Measurements from ENCODE around the gene PGA4. TPM values are rescaled to one million over a fixed set of nuclear protein-coding genes. Genes with fewer than 3 reads are reported as not detected.

The PGA4 gene
- total RNA-seq, 6 donors from 2014 or later, result 0.14 to 0.44 TPM; not detected in 4

DNA sequence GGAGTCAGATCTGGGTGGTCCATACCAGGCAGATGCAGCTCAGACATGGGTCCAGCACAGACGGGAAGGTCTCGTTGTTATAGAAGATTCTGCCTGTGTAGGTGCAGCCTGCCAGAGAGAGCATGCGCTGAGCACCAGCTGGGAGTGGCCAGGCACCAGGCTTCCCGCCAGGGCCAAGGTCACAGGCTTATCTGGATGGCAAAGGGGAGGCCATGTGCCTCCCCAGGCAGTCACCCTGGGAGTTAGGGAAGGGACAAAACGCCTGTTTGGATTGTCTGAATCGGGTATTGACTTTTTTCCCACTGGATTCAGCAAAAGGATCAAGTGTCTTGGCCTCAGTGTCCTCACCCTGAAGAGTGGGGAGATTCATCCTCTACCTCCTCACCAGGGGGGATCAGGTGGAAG lies 45.3 kb downstream of the PGA4 start:
- Histone ChIP-seq H3K36me3 (no peaks in the 10 kb centered on the region), H3K9me3 (no peaks in the 10 kb centered on the region), H3K4me3 (no peak overlapping the region), H3K27me3 (no peaks in the 10 kb centered on the region), H3K4me1 (no peaks in the 10 kb centered on the region), H3K27ac (no peak overlapping the region)
- 72% methylated on average over 3 to 6 of the region's 6 CpGs for whole genome bisulfite sequencing, 2 donors
- DNase-seq (peak in 1 of 2 donors; percentile 47), ATAC-seq (ENCODE audit: low FRiP score in 2 of 2) (peak; percentile 6 to 16)
- TF ChIP-seq POLR2AphosphoS5 (IDR thresholded peaks at IDR 0.05) (no peak), EP300 (IDR thresholded peaks at IDR 0.05) (no peak), POLR2A (IDR thresholded peaks at IDR 0.05) (no peak)
- TF ChIP-seq, protein P1, sequence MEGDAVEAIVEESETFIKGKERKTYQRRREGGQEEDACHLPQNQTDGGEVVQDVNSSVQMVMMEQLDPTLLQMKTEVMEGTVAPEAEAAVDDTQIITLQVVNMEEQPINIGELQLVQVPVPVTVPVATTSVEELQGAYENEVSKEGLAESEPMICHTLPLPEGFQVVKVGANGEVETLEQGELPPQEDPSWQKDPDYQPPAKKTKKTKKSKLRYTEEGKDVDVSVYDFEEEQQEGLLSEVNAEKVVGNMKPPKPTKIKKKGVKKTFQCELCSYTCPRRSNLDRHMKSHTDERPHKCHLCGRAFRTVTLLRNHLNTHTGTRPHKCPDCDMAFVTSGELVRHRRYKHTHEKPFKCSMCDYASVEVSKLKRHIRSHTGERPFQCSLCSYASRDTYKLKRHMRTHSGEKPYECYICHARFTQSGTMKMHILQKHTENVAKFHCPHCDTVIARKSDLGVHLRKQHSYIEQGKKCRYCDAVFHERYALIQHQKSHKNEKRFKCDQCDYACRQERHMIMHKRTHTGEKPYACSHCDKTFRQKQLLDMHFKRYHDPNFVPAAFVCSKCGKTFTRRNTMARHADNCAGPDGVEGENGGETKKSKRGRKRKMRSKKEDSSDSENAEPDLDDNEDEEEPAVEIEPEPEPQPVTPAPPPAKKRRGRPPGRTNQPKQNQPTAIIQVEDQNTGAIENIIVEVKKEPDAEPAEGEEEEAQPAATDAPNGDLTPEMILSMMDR (IDR thresholded peaks at IDR 0.05), result no peak

DNA sequence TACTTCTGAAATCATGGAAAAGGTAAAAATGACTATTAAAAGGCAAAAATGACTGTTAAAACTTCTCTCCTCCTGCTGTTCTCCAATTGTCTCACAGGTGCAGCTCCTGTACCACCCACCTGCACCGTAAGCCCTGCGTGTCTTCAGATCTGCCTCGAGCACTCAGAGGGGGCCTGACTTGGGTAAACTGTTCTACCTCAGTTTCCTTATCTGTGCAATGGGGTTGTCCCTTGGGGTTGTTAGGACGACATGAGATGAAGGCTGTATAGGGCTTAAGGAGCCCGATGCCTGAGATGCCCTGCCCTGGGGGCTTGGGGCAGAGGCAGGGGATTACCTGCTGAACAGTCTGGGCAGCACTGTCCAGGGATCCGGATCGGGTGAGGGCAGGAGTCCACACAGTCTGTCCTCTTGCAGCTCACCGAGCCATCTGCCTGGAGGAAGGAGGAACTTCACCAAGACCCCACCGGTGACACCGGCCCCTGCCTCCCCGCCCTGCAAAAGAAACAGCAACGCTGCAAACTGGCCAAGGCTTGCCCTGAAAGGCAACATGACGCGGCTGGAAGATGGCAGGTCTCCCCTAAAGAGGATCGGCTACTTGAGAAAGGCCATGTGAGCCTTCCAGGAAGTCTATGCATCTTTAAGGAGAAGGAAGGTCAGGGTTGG lies 46.6 kb downstream of the PGA4 start:
- H3K36me3 ChIP-seq, result no peaks in the 10 kb centered on the region
- TF ChIP-seq POLR2AphosphoS5 (IDR thresholded peaks at IDR 0.05), result no peak
- TF ChIP-seq EP300 (IDR thresholded peaks at IDR 0.05), result no peak
- no peak for TF ChIP-seq POLR2A (IDR thresholded peaks at IDR 0.05)
- TF ChIP-seq, protein P1 (IDR thresholded peaks at IDR 0.05), result no peak
- no peak overlapping the region for H3K27ac ChIP-seq
- H3K4me3 ChIP-seq, result no peak overlapping the region
- no peaks in the 10 kb centered on the region for H3K9me3 ChIP-seq
- peak in 1 of 2 donors; percentile 52 for DNase-seq
- H3K27me3 ChIP-seq, result no peaks in the 10 kb centered on the region
- H3K4me1 ChIP-seq, result no peaks in the 10 kb centered on the region
- no peak for ATAC-seq (ENCODE audit: low FRiP score in 2 of 2)
- WGBS, 2 donors, result 90 to 93% methylated on average over 7 to 13 of the region's 15 CpGs

DNA sequence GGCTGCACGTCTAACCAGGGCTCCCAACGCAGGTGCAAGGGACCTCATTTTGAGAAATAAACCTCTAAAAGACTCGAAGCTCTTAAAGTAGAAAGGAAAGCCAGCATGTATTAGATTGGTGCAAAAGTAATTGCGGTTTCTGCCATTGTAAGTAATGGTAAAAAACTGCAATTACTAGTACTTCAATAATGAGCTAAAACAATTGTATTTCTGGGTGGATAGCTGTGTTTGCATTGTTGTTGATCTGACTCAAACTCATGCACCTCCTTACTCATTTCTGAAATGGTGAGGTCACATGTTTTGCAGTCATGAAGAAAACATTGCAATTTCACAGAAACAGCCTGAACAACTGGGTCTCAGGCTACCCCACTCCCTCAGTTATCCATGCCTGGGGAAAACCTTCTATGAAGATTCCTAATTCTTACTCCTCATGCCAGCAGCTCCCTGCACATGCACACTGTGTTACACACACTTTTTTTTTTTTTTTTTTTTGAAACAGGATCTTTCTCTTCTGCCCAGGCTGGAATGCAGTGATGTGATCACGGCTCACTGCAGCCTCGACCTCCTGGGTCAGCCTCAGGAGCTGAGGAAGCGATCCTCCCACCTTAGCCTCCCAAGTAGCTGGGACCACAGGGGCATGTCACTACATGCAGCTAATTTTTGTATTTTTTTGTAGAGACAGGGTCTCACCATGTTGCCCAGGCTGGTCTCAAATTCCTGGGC lies 48.4 kb downstream of the PGA4 start:
- 89 to 90% methylated on average over 7 of the region's 7 CpGs for WGBS, 2 donors
- Histone ChIP-seq H3K36me3 (no peaks in the 10 kb centered on the region), H3K27me3 (no peaks in the 10 kb centered on the region), H3K9me3 (no peaks in the 10 kb centered on the region), H3K4me1 (no peaks in the 10 kb centered on the region), H3K27ac (no peak overlapping the region), H3K4me3 (no peak overlapping the region)
- TF ChIP-seq EP300 (IDR thresholded peaks at IDR 0.05) (no peak), POLR2AphosphoS5 (IDR thresholded peaks at IDR 0.05) (no peak), POLR2A (IDR thresholded peaks at IDR 0.05) (no peak)
- TF ChIP-seq, protein P1 (IDR thresholded peaks at IDR 0.05), result no peak
- DNase-seq, result no peak
- ATAC-seq (ENCODE audit: low FRiP score in 2 of 2), result no peak

DNA sequence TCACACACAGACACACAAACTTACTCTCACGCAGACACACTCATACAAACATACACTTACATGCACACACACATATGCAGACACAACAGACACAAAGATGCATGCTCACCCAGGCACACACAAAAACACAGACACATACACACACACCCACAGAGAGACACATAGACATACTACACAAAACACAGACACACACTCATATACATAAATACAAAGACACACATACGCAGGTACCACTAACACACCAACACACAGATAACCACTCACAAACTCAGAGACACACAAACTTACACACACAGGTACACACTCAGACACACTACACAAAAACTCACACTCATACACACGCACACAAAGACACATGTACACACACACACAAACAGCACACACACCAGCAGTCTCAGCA lies 50.6 kb downstream of the PGA4 start:
- no peak overlapping the region for H3K27ac ChIP-seq
- H3K36me3 ChIP-seq, result no peaks in the 10 kb centered on the region
- H3K27me3 ChIP-seq, result no peaks in the 10 kb centered on the region
- no peak for DNase-seq
- TF ChIP-seq POLR2A (IDR thresholded peaks at IDR 0.05) (no peak), POLR2AphosphoS5 (IDR thresholded peaks at IDR 0.05) (no peak), EP300 (IDR thresholded peaks at IDR 0.05) (no peak)
- TF ChIP-seq, protein P1 (IDR thresholded peaks at IDR 0.05), result no peak
- WGBS, 2 donors, result 77 to 96% methylated on average over 3 of the region's 3 CpGs
- ATAC-seq (ENCODE audit: low FRiP score in 2 of 2), result no peak
- no peak overlapping the region for H3K4me3 ChIP-seq
- no peaks in the 10 kb centered on the region for H3K9me3 ChIP-seq
- H3K4me1 ChIP-seq, result no peaks in the 10 kb centered on the region

Data from upper lobe of left lung (tissue), 6 donors.